Chondrocyte (in vitro differentiated cells): Measurements from ENCODE around the gene MISP3. TPM values are rescaled to one million over a fixed set of nuclear protein-coding genes. Genes with fewer than 3 reads are reported as not detected.

ENCODE experiments used
- DNase-seq: peaks from one replicate; pipeline ENCODE4 v3.0.0; 2021; ENCODE audit warnings: mixed read lengths, low spot score
- H3K27ac Mint-ChIP-seq: one replicate; pipeline ENCODE4 v1.8.0; 2021; ENCODE audit warnings: mild to moderate bottlenecking, moderate library complexity, mixed read lengths; ENCODE audit not compliant: unreplicated experiment
- H3K27me3 Mint-ChIP-seq: 2 replicates; pipeline ENCODE4 v1.8.0; 2021; ENCODE audit warnings: low read depth, mixed read lengths
- H3K36me3 Mint-ChIP-seq: 2 replicates; pipeline ENCODE4 v1.8.0; 2021; ENCODE audit warnings: low read depth, mixed read lengths
- H3K4me1 Mint-ChIP-seq: 2 replicates; pipeline ENCODE4 v1.8.0; 2021; ENCODE audit warnings: low read depth, mild to moderate bottlenecking, mixed read lengths
- H3K4me3 Mint-ChIP-seq: one replicate; pipeline ENCODE4 v1.8.0; 2021; ENCODE audit warnings: mild to moderate bottlenecking, moderate library complexity, mixed read lengths; ENCODE audit not compliant: unreplicated experiment
- H3K9me3 Mint-ChIP-seq: 2 replicates; pipeline ENCODE4 v1.8.0; 2021; ENCODE audit warnings: low read depth, mixed read lengths
- CTCF ChIP-seq: fragments of 200-600 bp; sonication (generic); IDR thresholded peaks from 2 replicates; pipeline ENCODE4 v1.5.0; 2021; ENCODE audit warnings: antibody characterized with exemption, mild to moderate bottlenecking, moderate library complexity
- total RNA-seq: library from RNA; stranded (reverse); gene quantifications from 3 replicates; pipeline ENCODE4 v1.2.1, GENCODE V29; 2021

The MISP3 gene
- total RNA-seq, 1 donor from 2014 or later = 2.0 TPM

GRCh38 chr19:14113762-14114414 is 41.3 kb downstream of the MISP3 start:
- Mint-ChIP-seq H3K4me3 (no peak overlapping the region), H3K27me3 (no peaks in the 10 kb centered on the region), H3K9me3 (no peaks in the 10 kb centered on the region), H3K36me3 (no peaks in the 10 kb centered on the region), H3K27ac (peak overlapping the region; percentile 82), H3K4me1 (peaks cover 41% of the 10 kb centered on the region)
- peak; percentile 21 for TF ChIP-seq CTCF
- DNase-seq = no peak

- TF ChIP-seq CTCF = no peak
- peaks cover 45% of the 10 kb centered on the region for H3K4me1 Mint-ChIP-seq
- no peak for DNase-seq
Measured at GRCh38 chr19:14114439-14114838, 41.9 kb downstream of the MISP3 start.

GRCh38 chr19:14114854-14115253 is 42.3 kb downstream of the MISP3 start:
- Mint-ChIP-seq H3K4me1 (peaks cover 45% of the 10 kb centered on the region), H3K36me3 (no peaks in the 10 kb centered on the region), H3K4me3 (no peak overlapping the region), H3K27me3 (no peaks in the 10 kb centered on the region), H3K9me3 (no peaks in the 10 kb centered on the region), H3K27ac (no peak overlapping the region)
- TF ChIP-seq CTCF = peak; percentile 68
- no peak for DNase-seq

More at GRCh38 chr19:14114439-14114838, 41.9 kb downstream of the MISP3 start:
- Mint-ChIP-seq H3K36me3 (no peaks in the 10 kb centered on the region), H3K4me3 (no peak overlapping the region), H3K9me3 (no peaks in the 10 kb centered on the region), H3K27me3 (no peaks in the 10 kb centered on the region), H3K27ac (no peak overlapping the region)

GRCh38 chr19:14115756-14116155 is 43.2 kb downstream of the MISP3 start:
- Mint-ChIP-seq H3K36me3 (no peaks in the 10 kb centered on the region), H3K4me3 (peak overlapping the region; percentile 38), H3K9me3 (no peaks in the 10 kb centered on the region), H3K4me1 (peaks cover 45% of the 10 kb centered on the region), H3K27me3 (no peaks in the 10 kb centered on the region), H3K27ac (peak overlapping the region; percentile 45)
- TF ChIP-seq CTCF = no peak
- DNase-seq = no peak

- Mint-ChIP-seq H3K4me3 (peak overlapping the region; percentile 90), H3K9me3 (no peaks in the 10 kb centered on the region), H3K27me3 (no peaks in the 10 kb centered on the region), H3K36me3 (no peaks in the 10 kb centered on the region), H3K4me1 (peaks cover 45% of the 10 kb centered on the region), H3K27ac (peak overlapping the region; percentile 63)
- no peak for DNase-seq
- TF ChIP-seq CTCF = no peak
Measured at GRCh38 chr19:14116525-14116917, 43.9 kb downstream of the MISP3 start.
